PFSK-1 (cell line): ENCODE data around the gene ZSWIM6.

Source experiments
- FOXP2 ChIP-seq: optimal IDR thresholded peaks from 2 replicates; pipeline ENCODE3; 2011; ENCODE audit warnings: borderline replicate concordance, control low read depth, inconsistent platforms; ENCODE audit not compliant: insufficient read depth; ENCODE audit errors: extremely low read length, extremely low read depth
- POLR2AphosphoS5 ChIP-seq: IDR thresholded peaks from 2 replicates; pipeline ENCODE4 v1.6.1; 2012; ENCODE audit warnings: low read depth, mild to moderate bottlenecking, control low read depth, low read length, moderate library complexity
- SIN3A ChIP-seq: IDR thresholded peaks from 2 replicates; pipeline ENCODE4 v1.6.1; 2012; ENCODE audit warnings: mild to moderate bottlenecking, low read length, moderate library complexity, borderline replicate concordance; ENCODE audit not compliant: insufficient read depth
- TAF1 ChIP-seq: IDR thresholded peaks from 2 replicates; pipeline ENCODE4 v1.6.1; 2012; ENCODE audit warnings: low read length, control low read depth, borderline replicate concordance; ENCODE audit not compliant: insufficient read depth
- TF ChIP-seq, protein P1 (sequence below), 2 experiments: IDR thresholded peaks; 2 replicates each; pipeline versions ENCODE4 v1.6.1 to v1.8.0; 2011 to 2012; ENCODE audit warnings: low read depth in 2 of 2, low read length in 2 of 2, control low read depth in 1 of 2, inconsistent platforms in 1 of 2, mild to moderate bottlenecking in 1 of 2, moderate library complexity in 1 of 2; ENCODE audit not compliant: insufficient read depth in 1 of 2

The ZSWIM6 gene

DNA sequence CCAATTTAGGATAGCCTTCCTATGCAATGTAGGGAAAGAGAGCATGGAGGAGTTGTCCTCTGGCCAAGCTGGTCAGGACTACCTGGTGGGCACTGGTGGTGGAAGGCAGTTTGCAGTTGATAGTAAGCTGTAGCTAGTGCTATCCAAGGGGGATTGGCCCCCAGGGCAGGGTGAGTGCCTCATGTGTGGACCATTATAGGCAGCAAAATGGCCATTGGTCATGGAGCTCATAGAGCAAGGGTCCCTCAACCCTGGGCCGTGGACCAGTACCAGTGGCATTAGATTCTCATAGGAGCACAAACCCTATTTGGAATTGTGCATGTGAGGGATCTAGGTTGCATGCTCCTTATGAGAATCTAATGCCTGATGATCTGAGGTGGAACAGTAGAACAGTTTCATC lies 139.3 kb downstream of the ZSWIM6 start:
- TF ChIP-seq SIN3A, result no peak

DNA sequence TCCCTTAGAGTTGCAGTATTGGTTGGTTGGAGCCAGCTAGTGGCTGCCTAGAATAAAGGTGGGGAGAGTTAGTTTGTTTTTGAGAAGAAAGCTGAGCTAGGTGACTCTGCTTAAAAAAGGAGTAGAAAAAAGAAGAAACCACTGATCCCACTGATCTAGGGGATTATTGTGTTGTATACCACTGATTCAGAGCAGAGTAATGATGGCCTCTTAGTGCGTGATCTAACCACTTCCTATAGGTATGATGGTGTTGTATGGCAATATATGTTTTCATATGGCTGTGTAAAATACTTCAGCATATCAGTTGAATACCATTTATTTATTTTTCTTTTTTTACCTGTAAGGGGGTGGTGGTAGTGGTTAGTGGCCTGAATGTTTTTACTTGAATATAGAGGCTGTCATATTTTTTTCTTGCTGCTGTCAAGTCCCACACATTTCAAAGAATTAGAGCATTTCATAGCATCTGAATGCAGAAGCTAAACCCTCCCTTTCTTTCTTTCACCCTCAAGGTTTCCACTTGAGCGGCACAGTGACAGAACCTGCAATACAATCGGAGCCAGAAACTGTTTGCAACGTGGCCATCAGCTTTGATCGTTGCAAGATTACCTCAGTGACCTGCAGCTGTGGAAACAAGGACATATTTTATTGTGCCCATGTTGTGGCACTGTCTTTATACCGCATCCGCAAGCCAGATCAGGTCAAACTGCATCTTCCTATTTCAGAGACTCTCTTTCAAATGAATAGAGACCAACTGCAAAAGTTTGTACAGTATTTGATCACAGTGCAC lies 140.3 kb downstream of the ZSWIM6 start:
- TF ChIP-seq, protein P1, sequence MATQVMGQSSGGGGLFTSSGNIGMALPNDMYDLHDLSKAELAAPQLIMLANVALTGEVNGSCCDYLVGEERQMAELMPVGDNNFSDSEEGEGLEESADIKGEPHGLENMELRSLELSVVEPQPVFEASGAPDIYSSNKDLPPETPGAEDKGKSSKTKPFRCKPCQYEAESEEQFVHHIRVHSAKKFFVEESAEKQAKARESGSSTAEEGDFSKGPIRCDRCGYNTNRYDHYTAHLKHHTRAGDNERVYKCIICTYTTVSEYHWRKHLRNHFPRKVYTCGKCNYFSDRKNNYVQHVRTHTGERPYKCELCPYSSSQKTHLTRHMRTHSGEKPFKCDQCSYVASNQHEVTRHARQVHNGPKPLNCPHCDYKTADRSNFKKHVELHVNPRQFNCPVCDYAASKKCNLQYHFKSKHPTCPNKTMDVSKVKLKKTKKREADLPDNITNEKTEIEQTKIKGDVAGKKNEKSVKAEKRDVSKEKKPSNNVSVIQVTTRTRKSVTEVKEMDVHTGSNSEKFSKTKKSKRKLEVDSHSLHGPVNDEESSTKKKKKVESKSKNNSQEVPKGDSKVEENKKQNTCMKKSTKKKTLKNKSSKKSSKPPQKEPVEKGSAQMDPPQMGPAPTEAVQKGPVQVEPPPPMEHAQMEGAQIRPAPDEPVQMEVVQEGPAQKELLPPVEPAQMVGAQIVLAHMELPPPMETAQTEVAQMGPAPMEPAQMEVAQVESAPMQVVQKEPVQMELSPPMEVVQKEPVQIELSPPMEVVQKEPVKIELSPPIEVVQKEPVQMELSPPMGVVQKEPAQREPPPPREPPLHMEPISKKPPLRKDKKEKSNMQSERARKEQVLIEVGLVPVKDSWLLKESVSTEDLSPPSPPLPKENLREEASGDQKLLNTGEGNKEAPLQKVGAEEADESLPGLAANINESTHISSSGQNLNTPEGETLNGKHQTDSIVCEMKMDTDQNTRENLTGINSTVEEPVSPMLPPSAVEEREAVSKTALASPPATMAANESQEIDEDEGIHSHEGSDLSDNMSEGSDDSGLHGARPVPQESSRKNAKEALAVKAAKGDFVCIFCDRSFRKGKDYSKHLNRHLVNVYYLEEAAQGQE (IDR thresholded peaks at IDR 0.05; ENCODE audit: insufficient read depth in 1 of 2, low read depth in 2 of 2, low read length in 2 of 2), result no peak
- no peak for TF ChIP-seq FOXP2
- TF ChIP-seq SIN3A, result no peak
- no peak for TF ChIP-seq POLR2AphosphoS5
- no peak for TF ChIP-seq TAF1

DNA sequence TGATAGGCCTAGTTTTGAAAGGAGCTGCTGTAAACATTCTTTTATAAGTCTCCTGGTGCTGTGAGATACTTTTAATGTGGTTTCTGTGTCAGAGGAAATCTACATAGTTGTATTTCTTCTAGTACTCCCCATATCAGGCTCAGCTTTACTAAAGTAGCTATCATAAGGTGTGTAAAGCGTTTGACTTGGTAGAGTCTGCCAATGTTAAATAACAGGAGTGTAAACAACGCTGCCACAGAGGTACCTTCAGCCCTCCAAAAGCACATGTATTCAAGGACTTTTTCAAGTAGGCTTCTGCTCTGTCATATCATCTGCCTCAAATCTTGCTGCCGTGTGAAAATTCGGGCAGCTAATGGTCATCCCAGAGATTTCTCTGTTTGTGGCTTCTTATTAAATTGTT lies 142.7 kb downstream of the ZSWIM6 start:
- TF ChIP-seq FOXP2 (no peak), TAF1 (no peak), SIN3A (no peak), POLR2AphosphoS5 (no peak)
- TF ChIP-seq, protein P1 (IDR thresholded peaks at IDR 0.05; ENCODE audit: insufficient read depth in 1 of 2, low read depth in 2 of 2, low read length in 2 of 2), result no peak

DNA sequence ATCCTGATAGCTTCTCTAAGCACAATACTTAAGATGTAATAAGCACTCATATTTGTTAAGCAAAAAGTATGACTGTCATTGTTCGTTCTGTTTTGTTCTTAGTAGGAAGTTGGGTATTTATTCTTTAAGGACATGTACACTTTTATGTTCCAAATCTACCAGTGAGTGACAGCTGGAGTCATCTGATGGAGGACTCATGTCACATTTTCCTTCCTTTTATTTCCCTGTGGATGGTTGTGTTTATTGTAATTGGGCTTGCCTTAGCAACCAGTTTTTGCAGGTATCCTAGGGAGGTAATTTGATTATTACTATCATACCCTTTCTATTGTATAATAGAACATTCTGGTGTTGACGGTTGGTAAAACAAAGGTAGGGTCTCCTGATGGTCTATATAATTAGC lies 145.7 kb downstream of the ZSWIM6 start:
- TF ChIP-seq TAF1 (no peak), POLR2AphosphoS5 (no peak), FOXP2 (no peak), SIN3A (no peak)
- TF ChIP-seq, protein P1 (IDR thresholded peaks at IDR 0.05; ENCODE audit: insufficient read depth in 1 of 2, low read depth in 2 of 2, low read length in 2 of 2), result no peak

DNA sequence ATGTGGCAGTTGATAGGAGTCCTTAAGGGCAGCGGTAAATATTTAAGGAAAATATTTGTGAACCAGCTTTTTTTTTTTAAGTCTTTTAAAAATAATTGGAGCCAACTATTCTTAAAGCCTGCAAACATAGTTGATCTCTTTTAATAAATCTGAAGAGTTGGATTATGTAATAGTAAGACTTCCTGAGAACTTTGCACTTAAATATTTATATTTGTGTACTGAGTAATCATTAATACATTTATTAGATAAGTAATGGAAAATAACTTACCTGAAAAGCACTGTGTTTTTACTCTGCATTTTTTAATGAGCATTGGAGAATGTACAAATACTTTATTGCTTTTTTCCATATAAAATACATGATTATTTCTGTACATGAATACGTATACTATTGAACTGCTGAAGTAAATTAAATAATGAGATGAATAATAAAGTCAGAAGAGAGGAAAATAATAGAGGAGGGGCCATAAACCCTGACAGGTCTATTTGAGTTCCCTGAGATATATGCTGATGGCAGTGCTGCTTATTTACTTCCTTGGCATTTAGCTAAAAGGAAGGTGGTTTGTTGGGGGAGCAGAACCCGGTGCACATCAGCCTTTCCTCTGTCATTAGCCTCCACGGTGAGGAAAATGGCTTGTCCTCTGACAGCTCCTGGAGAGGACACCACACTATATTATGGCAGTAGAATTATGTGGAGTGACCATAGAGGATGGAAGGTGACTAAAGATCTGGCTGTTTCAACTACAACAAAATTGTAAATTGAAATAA lies 148.0 kb downstream of the ZSWIM6 start:
- no peak for TF ChIP-seq FOXP2
- TF ChIP-seq, protein P1 (IDR thresholded peaks at IDR 0.05; ENCODE audit: insufficient read depth in 1 of 2, low read depth in 2 of 2, low read length in 2 of 2), result no peak
